ENCODE results near the gene PRDM16. TPM values are rescaled to one million over a fixed set of nuclear protein-coding genes. Genes with fewer than 3 reads are reported as not detected.

Gene PRDM16
- total RNA-seq, 1 experiment from 2014 or later = 22.3 TPM

- intact Hi-C loops (cut with micrococcal nuclease; ENCODE audit: unreplicated experiment) = no loop called here
- ChIA-PET POLR2A (no interaction called here), CTCF (no interaction called here)
- no peaks in the 10 kb centered on the region for H3K36me3 ChIP-seq (ENCODE audit: control insufficient read depth, insufficient read depth, low read length)
- ATAC-seq (no peak), DNase-seq (ENCODE audit: low read depth, low spot score) (no peak)
- peaks cover 3% of the 10 kb centered on the region for H3K4me1 ChIP-seq (ENCODE audit: control insufficient read depth, insufficient read depth, low read length)
- TF ChIP-seq SIN3A (IDR thresholded peaks at IDR 0.05; ENCODE audit: borderline replicate concordance, insufficient read depth, low read depth, low read length) (no peak), CTCF (IDR thresholded peaks at IDR 0.05) (no peak), POLR2AphosphoS5 (IDR thresholded peaks at IDR 0.05; ENCODE audit: low read depth, low read length) (no peak), TCF7L2 (IDR thresholded peaks at IDR 0.05; ENCODE audit: low read depth, low read length) (no peak)
- BruUV-seq (replicated peaks) = no TSS peak
- H3K4me3 ChIP-seq (ENCODE audit: low read depth in 2 of 2, low read length in 2 of 2) = no peak overlapping the region
- no peak overlapping the region; the same call in 1 of the 2 replicates for H3K27ac ChIP-seq (ENCODE audit: low read length)
- in situ Hi-C loops (cut with HindIII; ENCODE audit: low pct_unique_long_range_greater_than_20kb, low sequenced_read_pairs) = no loop called here
- no peaks in the 10 kb centered on the region for H3K27me3 ChIP-seq (ENCODE audit: control insufficient read depth, insufficient read depth, low read length)
- no peaks in the 10 kb centered on the region for H3K9me3 ChIP-seq (ENCODE audit: control insufficient read depth, insufficient read depth, low read depth, low read length)
Measured at GRCh38 chr1:3338725-3339070, 269.7 kb downstream of the PRDM16 start.

DNA sequence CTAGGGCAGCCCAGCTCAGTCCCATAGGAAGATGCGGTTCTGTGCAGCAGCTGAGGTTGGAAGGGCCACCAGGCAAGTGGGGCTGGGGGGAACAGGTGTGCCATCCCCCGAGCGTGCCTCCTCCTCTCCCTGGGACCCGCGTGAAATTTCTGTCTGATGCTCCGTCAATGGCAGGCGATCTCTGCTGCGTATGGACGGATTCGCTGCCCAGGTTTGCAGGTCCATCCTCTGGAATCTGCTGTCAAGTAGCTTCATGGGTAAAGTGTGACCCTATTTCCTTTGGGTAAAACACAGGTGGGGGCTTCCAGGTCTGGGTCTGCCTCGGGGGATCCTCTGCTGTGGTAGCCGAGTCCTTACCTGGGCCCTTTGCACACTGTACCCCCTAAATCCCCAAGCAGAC is 270.9 kb downstream of the PRDM16 start:
- no peaks in the 10 kb centered on the region for H3K36me3 ChIP-seq (ENCODE audit: control insufficient read depth, insufficient read depth, low read length)
- in situ Hi-C loops (cut with HindIII; ENCODE audit: low pct_unique_long_range_greater_than_20kb, low sequenced_read_pairs) = no loop called here
- H3K4me1 ChIP-seq (ENCODE audit: control insufficient read depth, insufficient read depth, low read length) = peaks cover 3% of the 10 kb centered on the region
- ChIA-PET CTCF (no interaction called here), POLR2A (no interaction called here)
- peaks cover 4% of the 10 kb centered on the region; the same call in 1 of the 2 replicates for H3K9me3 ChIP-seq (ENCODE audit: control insufficient read depth, insufficient read depth, low read depth, low read length)
- no peak for DNase-seq (ENCODE audit: low read depth, low spot score)
- no TSS peak for BruUV-seq (replicated peaks)
- H3K4me3 ChIP-seq (ENCODE audit: low read depth in 2 of 2, low read length in 2 of 2) = no peak overlapping the region
- H3K27ac ChIP-seq (ENCODE audit: low read length) = no peak overlapping the region
- H3K27me3 ChIP-seq (ENCODE audit: control insufficient read depth, insufficient read depth, low read length) = no peaks in the 10 kb centered on the region
- no peak for ATAC-seq
- TF ChIP-seq POLR2AphosphoS5 (IDR thresholded peaks at IDR 0.05; ENCODE audit: low read depth, low read length) (no peak), SIN3A (IDR thresholded peaks at IDR 0.05; ENCODE audit: borderline replicate concordance, insufficient read depth, low read depth, low read length) (no peak), TCF7L2 (IDR thresholded peaks at IDR 0.05; ENCODE audit: low read depth, low read length) (no peak), CTCF (IDR thresholded peaks at IDR 0.05) (no peak)
- TF ChIP-seq, protein P1, sequence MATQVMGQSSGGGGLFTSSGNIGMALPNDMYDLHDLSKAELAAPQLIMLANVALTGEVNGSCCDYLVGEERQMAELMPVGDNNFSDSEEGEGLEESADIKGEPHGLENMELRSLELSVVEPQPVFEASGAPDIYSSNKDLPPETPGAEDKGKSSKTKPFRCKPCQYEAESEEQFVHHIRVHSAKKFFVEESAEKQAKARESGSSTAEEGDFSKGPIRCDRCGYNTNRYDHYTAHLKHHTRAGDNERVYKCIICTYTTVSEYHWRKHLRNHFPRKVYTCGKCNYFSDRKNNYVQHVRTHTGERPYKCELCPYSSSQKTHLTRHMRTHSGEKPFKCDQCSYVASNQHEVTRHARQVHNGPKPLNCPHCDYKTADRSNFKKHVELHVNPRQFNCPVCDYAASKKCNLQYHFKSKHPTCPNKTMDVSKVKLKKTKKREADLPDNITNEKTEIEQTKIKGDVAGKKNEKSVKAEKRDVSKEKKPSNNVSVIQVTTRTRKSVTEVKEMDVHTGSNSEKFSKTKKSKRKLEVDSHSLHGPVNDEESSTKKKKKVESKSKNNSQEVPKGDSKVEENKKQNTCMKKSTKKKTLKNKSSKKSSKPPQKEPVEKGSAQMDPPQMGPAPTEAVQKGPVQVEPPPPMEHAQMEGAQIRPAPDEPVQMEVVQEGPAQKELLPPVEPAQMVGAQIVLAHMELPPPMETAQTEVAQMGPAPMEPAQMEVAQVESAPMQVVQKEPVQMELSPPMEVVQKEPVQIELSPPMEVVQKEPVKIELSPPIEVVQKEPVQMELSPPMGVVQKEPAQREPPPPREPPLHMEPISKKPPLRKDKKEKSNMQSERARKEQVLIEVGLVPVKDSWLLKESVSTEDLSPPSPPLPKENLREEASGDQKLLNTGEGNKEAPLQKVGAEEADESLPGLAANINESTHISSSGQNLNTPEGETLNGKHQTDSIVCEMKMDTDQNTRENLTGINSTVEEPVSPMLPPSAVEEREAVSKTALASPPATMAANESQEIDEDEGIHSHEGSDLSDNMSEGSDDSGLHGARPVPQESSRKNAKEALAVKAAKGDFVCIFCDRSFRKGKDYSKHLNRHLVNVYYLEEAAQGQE (IDR thresholded peaks at IDR 0.05; ENCODE audit: insufficient read depth in 1 of 2, low read depth in 2 of 2, low read length in 1 of 2) = no peak
- intact Hi-C loops (cut with micrococcal nuclease; ENCODE audit: unreplicated experiment) = no loop called here
